Measurements from ENCODE around the gene CIC. TPM values are rescaled to one million over a fixed set of nuclear protein-coding genes. Genes with fewer than 3 reads are reported as not detected.
"Not testable (repeated sequence)": the region's sequence is repeated elsewhere in the genome, so short reads cannot be mapped to it uniquely, and the experiment has no call there.

The CIC gene
- polyA plus RNA-seq, 1 donor: 44.8 TPM

DNA sequence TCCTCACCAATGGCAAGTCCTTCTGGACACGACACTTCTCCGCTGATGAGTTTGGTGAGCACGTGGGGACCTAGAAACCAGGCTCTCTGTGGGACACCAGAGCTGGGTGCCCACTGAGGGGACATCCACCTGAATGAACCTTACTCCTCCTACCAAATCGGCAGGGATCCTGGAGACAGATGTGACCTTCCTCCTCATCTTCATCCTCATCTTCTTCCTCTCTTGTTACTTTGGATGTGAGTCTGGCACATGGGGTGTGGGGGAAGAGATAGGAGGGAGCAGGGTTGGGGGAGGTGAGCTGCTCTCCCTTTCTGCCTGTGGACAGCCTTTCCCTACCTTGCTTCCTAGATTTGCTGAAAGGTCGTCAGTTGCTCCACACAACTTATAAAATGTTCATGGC is 46.0 kb downstream of the CIC start:
- no peak for DNase-seq

DNA sequence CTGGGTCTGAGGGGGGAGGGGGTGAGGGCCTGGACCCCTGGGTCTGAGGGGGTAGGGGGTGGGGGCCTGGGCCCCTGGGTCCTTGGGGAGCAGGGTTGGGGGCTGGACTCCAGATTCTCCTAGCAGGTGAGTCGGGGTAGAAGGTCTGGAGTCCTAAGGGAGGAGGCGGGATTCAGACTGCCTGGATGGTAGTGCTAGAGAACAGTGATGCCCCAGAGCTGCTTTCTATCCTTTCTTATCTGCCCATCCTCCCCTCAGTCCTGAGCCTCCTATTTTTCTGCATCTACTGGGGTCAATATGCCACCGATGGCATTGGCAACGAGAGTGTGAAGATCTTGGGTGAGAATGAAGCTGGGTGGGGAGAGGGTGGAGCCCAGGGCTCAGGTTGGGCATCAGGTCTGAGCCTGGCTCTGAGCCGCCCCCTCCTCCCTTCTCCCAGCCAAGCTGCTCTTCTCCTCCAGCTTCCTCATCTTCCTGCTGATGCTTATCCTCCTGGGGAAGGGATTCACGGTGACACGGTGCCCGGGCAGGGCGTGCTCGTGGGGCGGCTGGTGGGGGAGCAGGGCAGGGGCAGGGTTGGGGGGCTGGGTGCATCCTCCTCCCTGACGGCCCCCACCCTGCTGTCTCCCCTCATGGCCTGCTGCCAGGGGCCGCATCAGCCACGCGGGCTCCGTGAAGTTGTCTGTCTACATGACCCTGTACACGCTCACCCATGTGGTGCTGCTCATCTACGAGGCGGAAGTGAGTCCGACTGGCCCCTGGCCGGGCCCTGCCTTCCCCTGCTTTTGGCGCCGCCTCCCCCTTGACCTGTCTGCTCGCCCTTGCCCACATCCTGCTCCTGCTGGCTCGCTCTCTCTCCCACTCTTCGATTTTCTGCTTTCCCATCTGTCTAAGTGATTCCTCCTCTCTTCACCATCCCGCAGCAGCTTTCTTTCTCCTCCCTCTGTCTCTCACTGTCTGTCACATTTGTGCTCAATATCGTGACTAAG is 47.5 kb downstream of the CIC start:
- DNase-seq: no peak

DNA sequence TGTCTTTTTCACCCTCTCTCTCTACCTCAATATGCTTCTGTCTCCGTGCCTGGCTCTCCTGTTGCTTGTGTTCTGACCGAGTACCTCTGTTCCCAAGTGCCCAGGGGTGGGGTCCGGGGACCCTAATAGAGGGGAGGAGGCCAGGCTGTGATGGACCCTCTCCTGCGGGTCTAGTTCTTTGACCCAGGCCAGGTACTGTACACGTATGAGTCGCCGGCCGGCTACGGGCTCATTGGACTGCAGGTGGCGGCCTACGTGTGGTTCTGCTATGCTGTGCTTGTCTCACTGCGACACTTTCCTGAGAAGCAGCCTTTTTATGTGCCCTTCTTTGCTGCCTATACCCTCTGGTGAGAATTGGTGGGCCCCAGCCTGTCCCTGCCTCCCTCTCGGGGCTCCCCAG is 48.5 kb downstream of the CIC start:
- DNase-seq: no peak

DNA sequence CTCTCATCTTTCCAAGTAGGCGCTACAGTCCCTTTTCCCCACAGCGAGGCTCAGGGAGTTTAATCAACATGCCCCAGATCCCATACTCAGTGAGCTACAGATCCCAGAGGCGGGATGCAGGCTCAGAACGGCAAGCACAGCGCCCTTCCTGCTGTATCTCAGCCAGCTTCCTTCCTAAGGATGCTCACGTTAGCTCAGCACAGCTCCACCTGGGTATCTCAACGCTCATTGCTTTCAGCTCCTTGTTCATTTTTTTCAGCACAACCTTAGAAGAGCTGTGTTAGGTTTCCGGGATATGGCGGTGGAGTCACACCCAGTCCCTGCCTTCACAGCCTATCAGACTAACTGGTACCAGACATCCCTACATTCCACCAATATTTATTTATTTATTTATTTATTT is 53.3 kb downstream of the CIC start:
- no peak for DNase-seq

DNA sequence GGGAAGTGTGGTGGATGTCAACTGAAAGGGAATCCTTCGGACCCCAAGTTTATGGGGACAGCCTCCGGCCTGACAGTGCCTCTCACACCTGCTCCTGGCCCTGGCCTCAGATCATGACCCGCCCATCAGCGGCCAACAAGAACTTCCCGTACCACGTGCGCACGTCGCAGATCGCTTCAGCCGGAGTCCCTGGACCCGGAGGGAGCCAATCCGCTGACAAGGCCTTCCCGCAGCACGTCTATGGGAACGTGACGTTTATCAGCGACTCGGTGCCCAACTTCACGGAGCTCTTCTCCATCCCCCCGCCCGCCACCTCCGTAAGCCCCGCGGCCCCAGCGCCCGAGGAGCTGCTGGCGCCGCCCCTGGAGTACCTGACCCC is 54.4 kb downstream of the CIC start:
- no peak for DNase-seq

DNA sequence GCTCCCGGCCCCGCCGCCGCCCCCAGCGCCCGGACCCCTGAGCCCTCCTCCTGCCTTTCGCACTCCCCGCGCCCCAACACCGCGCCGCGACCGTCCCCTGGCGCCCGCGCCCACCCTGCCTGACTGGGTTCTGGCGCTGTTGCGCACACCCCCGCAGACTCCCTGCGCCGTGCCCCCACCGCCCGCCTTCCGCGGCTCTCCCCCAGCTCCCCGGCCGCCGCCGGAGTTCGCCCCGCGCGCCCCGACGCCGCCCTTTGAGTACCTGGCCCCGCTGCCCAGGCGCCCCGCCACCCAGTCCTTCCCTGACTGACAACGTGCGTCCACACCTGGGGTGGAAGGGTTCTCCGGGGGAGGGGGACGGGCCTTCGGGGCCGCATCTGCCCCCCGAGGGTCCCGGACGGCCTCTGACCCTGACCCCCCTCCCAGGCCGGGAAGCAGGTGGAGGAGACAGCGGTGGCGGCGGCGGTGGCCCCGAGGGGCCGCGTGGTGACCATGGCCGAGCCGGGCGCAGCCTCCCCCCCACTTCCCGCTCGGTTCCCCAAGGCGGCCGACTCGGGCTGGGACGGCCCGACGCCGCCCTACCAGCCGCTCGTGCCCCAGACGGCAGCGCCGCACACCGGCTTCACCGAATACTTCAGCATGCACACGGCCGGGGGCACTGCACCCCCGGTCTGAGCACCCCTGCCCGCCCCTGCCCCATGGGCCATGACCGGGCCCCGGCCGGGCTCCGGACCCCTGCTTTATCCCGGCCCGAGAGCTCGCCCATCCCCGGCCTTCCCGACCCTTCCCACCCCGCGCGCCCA is 55.0 kb downstream of the CIC start:
- DNase-seq: no peak

DNA sequence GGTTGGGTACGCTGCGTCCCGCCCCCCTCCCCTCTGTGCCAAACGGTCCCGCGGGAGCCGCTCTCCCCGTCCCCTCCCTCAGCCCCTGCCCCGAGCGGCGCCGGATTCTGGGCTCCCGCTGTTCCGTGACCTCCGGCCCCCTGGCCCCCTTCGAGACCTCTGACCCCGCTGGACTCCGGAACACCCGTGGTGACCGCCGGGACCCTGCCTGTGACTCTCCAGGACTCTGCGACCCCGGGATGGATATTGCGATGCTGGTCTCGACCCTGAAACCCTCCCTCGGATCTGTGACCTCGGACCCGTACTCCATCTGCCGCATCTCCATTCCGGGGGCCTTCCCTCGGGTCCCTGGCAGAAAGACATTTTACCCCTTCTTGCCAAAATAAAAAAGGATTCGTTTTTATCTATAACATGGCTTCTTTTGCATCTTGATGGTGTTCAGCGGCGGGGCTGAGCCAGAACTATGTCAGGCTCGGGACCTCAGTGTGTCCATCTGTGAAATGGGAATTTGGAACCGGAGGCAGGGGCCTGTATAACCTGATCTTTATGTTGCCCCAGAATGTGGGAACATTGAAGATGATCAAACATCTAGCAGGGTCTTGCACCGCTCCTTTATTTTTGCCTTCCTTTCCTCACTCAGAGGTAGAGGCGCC is 55.7 kb downstream of the CIC start:
- no peak for DNase-seq

DNA sequence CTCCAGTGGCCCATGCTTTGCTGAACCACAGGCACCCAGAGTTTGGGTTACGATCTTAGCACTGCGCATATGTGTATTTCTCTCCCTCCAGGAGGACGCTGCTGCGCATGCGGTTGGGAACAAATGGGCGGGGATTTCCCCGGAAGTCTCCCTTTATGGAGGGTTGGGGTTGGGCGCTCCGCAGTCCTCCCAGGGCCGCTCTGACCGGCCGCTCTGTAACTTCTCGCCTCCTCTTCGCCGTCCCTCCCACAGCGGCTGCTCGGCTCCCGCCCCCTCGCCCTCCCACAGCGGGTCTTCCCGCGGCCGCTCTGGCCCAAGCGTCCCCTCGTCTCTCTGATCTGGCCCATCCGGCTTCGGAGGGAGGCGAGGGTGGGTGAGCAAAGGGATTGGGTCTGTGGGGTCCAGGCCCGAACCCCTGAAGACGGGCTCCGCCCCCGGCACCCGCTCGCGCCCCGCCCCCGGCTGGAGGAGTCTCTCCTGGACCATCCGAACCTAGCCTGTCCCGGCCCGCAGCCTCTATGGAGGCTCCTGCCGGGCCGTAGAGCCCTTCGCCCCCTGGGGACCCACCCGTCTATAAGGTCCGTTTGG is 56.4 kb downstream of the CIC start, which contains the start of gene MEGF8:
Gene MEGF8 (plus strand): TSS at position 328 of the 588 bp plus-strand sequence. CDS start 609 bp downstream, outside the sequence.
- peak; percentile 99 for DNase-seq

DNA sequence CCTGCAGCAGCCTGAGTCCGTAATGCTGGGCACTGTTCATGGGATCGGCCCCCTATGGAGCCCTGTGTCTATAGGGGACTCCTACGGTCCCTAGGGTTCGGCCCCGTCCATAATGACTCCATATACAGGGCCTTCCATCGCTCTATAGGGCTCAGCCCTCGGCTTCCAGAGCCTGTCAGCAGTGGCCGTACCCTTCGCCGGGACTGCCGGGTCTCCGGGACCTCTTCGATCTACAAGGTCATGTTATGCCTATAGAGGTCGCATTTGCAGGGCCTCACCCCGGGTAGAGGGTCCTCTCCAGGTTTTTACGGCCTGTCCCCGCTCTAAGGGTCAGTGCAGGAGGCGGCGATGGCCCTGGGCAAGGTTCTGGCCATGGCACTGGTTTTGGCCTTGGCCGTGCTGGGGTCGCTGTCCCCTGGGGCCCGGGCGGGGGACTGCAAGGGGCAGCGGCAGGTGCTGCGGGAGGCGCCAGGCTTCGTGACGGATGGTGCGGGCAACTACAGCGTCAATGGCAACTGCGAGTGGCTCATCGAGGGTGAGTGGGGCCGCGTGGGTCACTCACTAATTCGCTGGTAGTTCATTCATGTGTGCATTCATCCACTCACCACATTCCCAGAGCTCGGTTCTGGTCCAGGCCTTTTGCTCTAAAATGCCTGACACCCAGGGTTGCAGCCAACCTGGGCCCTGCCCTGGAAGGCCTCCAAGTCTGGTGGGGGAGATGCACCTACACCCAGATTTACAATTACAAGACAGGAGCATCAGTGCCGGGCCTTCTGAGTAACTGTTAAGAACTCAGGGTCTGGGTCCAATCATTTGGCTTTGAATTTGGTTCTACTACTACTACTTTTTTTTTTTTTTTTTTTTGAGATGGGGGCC is 57.1 kb downstream of the CIC start:
- no peak for DNase-seq

DNA sequence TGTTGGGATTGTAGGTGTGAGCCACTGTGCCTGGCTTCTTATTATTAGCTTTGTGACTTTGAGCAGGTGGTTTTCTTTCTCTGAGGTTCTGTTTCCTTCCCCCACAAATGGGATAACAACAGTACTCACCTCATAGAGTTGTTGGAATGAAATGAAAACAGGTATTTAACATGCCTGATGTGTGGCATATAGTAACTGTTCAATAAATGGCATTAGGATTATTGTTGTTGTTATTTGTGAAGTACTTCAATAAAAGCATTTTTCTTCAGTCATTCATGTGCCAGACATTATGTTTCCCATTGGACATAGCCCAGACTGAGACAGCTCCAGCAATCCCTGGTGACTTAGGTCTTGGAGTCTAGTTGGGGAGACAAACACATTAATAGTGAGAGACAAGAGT is 57.9 kb downstream of the CIC start:
- no peak for DNase-seq

DNA sequence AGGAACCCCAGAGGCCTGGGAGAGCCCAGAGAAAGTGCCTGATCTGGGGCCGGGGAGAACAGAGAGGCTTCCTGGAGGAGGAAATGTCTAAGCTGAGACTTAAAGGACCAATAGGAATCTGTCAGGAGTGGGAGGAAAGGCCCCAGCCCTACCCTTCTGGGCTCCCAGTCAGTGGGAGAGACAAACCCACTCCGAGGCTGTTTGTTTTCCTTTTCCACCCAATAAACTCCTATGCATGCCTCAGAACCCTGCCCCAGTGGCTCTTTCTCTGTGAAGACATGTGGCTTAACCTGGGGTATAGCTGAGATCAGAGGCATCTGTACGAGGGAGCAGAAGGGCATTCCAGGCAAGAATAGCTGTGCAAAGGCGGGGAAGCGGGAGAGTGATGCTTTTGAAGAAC is 58.3 kb downstream of the CIC start:
- no peak for DNase-seq

DNA sequence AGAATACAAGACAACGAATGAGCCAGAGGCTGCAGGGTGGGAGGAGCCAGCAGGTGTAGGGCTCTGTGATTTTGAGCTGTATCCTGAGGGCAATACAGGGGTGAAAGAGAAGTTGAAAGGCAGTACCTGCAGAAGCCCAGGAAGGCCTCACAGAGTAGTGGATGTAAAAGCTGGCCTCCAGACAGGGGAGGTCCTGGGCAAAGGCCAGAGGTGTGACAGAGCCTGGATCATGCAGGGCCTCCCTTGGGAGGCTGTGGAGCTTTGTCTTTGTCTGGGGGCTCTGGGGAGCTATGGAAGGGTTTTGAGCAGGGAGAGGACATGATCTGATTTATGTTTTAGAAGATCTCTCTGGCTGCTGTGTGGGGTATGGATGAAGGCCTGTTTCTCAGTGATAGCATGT is 59.1 kb downstream of the CIC start:
- DNase-seq: no peak

DNA sequence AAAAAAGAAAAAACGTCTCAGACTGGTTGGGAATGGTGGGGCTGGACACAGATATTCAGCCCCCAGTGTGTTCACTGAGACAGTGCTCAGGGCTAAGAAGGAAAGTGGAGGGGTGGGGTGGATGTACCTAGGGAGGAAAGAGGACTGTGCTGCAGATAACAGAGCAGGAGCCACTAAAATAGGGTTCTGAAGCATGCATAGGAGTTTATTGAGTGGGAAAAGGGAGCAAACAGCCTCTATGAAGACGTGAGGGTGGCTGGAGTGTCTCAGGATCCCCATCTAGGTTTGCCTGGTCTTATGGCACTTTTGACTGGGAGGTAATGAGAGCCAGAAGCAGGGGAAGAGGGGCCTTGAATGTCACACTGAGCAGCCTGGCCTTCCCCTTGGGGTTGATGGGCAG is 59.8 kb downstream of the CIC start:
- DNase-seq: no peak

DNA sequence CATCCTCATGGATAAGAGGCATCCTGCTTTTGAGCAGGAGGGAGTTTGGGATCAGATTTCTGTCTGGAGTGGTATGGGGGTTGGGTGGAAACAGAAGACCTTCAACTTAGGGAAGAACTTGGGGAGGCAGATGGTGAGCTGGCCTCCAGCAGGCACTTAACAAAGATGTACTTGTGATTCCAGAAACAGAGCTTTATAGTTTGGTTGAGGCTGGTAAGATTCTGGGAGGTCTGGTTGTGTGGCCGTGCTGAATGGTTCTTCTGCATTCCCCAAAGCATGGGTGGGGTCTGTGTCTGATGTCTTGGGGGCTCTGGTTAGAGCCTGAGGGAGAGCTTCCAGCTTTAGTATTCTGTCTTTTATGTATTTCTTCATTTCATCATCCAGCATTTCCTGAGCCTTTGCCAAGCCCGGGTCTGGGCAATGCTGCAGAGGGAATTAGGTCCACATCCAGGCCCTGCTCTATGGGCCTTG is 61.2 kb downstream of the CIC start:
- no peak for DNase-seq

DNA sequence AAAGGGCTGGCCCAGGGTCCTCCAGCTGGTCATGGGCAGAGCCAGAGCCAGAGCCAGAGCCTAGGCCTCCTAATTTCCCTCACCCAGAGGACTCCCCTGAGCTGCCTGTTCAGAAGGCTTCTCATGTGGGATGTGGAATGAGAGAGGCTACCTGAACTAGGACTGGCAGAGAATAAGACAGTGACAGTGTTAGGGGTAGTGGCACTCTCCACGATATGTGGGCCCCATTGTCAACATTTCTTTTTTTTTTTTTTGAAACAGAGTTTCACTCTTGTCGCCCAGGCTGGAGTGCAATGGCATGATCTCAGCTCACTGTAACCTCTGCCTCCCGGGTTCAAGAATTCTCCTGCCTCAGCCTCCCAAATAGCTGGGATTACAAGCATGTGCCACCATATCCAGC is 62.3 kb downstream of the CIC start:
- not testable (repeated sequence) for DNase-seq

DNA sequence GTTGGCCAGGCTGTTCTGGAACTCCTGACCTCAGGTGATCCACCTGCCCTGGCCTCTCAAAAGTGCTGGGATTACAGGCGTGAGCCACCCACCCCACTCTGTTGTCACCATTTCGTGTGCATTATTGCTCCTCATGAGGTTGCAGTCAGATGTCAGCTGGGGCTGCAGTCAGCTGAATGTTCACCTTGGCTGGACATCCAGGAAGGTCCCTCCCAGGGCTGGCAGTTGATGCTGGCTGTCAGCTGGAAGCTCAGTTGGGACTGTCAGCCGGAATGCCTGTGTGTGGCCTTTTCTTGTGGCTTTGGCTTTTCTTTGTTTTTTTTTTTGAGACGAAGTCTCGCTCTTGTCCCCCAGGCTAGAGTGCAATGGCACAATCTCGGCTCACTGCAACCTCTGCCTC is 63.0 kb downstream of the CIC start:
- DNase-seq: no peak

DNA sequence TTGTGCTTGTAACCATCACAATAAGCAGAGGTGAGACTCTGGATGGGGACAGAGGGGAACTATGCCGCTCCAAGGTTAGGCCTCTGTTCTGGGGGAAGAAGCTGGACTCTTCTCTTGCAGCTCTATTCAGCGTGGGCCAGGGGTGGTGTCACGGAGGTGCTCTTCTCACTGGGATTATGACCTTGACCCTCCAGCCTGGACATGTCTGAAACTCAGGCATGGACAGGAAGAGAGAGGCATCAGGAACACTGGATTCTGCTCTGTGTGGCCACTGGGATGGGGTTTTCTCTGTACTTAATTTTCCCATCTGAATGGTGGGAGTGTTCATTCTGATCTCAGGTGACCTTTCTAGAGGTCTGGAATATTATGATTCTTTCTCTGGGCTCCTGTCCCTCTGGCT is 64.0 kb downstream of the CIC start:
- DNase-seq: no peak

DNA sequence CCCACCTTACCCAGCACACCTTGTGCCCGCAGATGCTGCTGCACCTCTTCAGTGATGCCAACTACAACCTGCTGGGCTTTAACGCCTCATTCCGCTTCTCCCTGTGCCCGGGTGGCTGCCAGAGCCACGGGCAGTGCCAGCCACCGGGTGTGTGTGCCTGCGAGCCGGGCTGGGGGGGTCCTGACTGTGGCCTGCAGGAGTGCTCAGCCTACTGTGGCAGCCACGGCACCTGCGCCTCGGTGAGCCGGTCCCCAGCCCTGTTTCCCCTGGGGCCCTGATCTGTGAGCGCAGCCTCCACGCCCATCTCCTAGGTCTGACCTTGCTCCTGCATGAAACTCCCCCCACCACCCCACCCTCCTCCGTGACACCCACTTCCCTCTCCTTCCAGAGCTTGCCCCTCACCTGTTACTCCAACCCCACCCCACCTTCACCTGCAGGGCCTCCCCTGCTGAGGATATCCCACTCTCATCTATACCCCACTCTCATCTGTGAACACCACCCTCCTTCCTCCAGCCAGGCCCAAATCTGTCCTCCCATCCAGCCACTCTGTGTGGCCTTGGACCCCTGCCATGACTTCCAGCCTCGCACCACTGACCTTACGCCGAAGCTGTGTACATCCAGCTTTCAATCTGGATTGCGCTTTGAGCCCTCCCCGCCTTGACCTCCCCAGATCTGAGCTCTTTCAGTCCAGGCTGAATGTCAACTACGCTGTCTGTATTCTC is 65.1 kb downstream of the CIC start:
- no peak for DNase-seq

DNA sequence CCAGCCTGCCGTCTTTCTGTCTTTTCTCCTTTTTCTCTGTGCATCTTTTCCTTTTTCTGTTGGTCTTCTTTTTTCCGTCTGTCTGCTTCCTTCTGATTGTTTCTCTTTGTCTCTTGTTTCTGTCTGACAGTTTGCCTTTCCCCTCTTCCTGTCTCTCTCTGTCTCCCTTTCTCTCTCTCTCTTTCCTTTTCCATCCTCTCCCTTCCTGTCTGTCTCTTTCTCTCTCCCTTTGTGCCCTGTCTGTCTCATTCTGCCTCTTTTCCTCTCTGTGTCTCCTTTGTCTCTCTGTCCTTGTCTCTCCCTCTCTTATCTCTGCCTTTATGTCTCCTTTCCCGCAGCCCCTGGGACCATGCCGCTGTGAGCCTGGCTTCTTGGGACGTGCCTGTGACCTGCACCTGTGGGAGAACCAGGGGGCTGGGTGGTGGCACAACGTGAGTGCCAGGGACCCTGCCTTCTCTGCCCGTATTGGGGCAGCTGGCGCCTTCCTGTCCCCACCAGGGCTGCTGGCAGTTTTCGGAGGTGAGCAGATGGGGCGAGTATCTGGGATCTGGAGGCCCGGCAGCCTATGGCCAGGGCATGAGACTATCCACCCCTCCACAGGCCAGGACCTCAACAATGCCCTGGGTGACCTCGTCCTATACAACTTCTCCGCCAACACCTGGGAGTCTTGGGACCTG is 65.8 kb downstream of the CIC start:
- DNase-seq: no peak

DNA sequence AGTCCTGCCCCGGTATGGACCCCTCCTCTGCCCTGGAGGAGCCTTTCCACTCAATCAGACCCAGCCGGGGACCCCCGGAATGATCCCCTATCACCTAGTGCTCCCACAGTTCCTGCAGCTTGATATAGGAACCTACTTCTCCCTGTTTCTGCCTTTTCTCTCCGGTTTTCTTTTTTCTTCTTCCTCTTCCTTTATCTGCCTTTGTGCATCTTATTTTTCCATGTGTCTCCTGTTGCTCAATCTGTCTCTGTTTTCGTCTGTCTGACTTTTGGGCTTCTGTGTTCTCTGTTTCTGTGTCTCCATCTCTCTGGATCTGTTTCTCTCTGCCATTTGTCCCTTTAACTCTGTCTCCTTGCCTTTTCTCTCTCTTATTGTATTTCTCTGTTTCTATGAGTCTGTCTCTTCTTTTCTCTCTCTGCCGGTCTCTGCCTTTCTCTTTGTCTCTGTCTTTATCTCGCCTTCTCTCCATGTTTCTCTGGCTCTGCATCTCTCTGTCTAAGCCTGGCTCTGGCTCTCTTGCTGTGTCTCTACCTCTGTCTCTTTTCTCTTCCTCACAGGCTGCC is 66.4 kb downstream of the CIC start:
- no peak for DNase-seq
